Stimulated activated CD8-positive, alpha-beta memory T cell treated with anti-CD3 and anti-CD28 coated beads, Interleukin-12 subunit alpha, Interleukin-12 subunit beta, amount 100 ng/mL, for 4 hours (primary cell): Measurements from ENCODE around the gene TMEM117.

Experiments
- DNase-seq: peaks from one replicate; pipeline ENCODE4 v3.0.0-alpha.2; 2020; ENCODE audit warnings: low read depth

Gene TMEM117

DNA sequence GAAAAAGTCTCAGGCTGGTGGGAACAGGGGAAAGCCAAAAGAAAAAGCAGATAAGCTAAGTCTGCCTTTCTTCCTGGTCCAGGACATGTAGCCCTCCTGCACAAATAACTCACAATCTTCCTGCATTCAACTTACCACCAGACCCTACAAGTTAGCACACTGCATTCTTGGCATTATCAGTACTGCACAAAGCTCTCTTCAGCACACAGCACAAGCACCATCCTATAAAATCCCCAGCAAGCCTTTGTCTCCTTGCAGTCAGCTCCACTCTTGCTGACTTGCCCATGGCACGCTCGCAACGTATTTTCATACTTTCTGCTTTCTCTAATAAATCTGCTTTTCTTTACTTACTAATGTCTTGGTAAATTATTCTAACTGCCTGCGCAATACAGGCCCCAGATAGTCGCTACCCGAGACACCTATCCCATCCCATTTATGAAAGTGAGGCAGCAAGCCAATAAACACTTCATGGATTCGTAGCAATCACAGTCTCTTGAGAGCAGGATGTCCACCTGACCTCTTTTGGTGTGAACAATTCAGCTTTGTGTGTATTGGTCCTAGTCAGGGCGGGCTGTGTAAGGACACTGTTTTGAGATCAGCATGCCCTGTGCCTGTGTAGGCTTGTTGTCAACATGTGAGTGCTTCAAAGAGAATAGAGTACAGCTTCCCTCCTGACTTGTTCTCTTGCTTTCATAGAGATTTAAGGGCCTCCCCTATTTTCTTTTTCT lies 49.0 kb downstream of the TMEM117 start:
- no peak for DNase-seq

- no peak for DNase-seq
Measured at GRCh38 chr12:43887397-43887796, 51.5 kb downstream of the TMEM117 start.

DNA sequence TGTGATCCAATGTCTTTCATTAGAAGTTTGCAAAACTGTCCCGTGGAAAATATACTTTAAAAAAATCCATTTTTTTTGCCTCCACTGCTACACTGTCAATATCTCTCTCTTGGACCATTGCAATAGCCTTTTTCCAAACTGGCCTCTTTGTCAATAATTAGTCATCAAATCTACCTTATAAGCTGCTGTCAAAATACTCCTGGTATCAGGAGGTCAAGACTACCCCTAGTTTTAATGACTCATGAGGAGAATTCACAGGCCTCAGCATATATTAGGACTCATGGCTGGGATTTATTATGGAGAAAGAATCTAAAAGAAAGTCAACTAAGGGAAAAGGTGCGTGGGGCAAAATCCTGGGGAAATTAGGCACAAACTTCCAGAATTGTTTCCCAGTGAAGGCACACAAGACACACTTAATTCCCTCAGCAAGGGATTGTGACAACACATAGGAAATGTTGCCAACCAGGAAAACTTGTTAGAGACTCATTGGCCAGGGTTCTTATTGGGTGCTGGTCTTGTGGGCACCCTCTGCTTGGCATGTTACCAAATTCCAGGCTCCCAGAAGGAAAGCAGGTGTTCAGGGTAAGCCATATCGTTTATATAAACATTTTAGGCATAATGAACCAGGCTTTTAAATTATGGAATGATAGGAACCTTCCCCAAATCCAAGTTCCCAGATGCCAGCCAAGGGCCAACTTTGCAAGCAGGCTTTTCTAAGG lies 56.1 kb downstream of the TMEM117 start:
- no peak for DNase-seq

- DNase-seq = no peak
Measured at GRCh38 chr12:43893670-43894069, 57.8 kb downstream of the TMEM117 start.

- DNase-seq = no peak
Measured at GRCh38 chr12:43895580-43896206, 59.8 kb downstream of the TMEM117 start.

GRCh38 chr12:43896496-43896895 lies 60.6 kb downstream of the TMEM117 start:
- DNase-seq = no peak

DNA sequence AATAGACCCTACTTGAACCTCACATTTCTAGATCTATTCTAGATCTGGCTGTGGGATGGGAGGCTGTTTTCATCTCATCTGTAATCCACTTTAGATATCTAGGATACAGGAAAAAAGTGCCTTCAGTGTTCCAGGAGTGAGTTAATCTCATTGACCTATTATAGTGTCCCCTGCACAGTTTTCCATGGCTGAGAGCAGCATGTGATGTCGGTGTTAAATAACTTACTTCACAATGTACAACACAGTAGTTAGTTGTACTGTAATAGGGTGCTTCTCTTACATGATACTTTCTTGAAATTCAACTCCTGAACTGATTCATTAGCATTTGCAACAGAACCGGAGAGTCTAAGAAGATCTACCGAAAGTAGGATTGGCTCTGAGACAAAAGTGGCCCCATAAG lies 62.6 kb downstream of the TMEM117 start:
- DNase-seq = no peak

GRCh38 chr12:43899574-43899973 lies 63.7 kb downstream of the TMEM117 start:
- DNase-seq = no peak

DNA sequence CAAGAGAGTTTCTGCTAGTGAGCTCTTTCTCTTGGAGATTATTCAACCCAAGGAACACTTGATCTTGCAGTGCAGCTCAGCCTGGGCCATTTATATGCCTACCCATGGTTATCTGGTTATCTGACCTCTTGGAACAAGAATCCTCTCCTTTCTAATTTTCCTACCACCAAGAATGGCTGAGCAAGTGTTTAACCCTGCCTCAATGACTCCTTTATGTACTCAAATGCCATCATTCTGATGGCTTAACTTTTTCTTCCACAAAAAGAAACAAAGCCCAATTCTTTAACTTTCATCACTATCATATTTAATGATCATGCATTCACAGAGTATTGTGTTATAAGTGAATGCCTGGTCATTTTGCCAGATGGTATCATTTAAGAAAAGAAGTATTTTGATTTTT lies 67.8 kb downstream of the TMEM117 start:
- DNase-seq = no peak

- DNase-seq = no peak
Measured at GRCh38 chr12:43912859-43913258, 77.0 kb downstream of the TMEM117 start.

GRCh38 chr12:43914391-43914790 lies 78.5 kb downstream of the TMEM117 start:
- no peak for DNase-seq

DNA sequence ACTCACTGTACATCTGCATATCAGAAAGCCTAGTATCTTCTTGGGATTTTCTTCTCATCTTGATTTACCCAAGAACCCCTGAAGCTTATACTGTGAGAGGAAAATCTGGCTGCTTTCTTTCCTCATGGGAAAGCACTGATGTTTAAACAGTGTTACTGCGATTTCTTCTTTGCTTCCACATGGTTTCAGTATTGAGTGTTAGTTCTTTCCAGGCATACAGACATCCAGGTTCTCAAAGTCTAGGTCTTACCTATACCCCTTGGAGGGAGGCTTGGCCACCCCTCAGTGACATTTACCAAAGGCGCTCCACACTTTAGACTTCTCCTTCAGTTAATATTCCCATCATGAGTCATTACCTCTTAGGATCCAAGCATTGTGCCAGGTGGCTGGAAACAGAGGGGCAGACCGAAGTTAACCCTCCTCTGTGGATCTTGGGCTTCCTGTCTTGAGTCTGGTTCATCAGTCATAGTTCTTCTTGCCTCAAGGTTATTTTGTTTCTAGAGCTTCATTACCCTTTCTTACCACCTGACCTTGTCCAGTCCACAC lies 79.1 kb downstream of the TMEM117 start:
- no peak for DNase-seq

DNA sequence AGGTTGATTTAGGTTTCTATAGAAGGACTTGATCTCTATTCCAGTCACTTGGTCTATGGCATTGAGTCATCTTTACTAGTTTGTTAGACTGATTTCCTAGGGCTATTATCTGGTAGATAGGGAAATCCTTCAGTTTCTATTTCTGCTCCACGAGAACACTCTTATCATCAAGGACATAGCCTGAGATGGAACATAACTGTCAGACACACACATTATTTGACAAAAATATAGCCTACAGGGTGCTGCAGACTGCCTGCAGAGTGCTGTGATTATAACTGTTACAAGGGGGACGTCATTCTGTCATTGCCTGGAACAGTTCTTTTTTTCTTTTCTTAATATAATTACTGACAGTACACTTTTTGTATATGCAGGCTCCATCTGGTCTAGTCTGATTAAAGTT lies 82.0 kb downstream of the TMEM117 start:
- DNase-seq = no peak

DNA sequence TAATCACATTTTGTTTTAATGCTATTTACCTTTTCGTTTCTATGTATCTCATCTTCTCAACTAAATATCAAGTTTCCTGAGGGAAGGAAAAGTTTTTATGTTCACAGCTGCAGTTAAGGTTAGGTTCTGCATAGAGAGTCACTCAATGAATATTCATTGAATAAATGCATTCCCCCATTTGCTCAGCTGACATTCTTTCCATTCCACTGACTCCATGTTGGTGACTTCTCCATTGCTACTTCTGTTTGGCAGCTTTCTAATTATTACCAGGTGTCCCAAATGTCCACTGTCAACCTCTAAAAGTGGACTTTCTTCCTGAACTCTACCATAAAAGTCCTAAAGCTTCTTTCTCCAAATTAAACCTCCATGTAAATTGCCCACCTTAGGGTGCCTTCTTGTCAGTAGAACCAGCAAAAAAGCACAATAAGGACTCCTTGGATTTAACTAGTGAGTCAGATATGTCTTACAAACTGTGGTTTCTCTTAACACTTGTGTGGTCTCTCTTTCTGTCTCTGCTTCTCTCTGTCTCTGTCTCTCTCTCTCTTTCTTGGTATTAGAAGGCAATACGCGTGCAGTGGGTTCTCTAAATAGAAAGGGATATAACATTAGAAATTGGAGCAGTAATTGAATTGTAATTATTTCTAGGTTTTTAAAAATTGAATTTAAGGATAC lies 85.9 kb downstream of the TMEM117 start:
- no peak for DNase-seq

GRCh38 chr12:43930032-43930431 lies 94.2 kb downstream of the TMEM117 start:
- no peak for DNase-seq

DNA sequence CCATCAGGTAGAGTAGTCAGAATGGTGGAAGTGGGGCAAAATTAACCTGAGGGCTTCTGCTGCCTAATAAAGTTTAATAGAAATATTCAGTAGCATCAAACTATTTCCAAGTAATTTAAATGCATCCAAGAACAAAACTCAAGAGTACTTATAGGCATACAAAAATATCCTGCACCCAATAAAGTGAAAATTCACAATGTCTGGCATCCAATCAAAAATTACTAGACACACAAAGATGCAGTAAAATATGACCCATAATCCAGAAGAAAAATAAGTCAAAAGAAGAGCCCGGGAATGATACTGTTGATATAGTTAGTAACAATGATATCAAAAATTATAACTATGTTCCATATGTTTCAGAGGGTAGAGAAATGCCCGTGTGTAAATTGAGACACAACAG lies 95.3 kb downstream of the TMEM117 start:
- DNase-seq = no peak

GRCh38 chr12:43935581-43935980 lies 99.7 kb downstream of the TMEM117 start:
- no peak for DNase-seq

DNA sequence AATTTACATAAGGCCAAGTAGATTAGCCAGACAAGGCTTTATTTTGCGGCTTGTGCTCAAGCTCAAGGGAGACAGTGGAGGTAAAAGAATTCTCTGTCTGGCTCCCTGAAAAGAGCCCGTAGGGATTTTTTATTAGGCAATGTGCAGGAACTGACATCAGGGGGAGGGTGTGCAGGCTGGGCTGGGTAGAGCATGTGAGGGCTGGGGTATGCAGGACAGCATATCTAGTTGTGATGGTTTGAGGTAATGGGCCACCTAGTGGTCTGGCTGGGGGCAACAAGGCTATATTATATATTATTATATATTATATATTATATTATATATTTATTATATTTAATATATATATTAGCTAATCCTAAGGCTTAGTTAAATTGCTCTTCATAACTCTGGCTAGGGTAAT lies 102.1 kb downstream of the TMEM117 start:
- no peak for DNase-seq

GRCh38 chr12:43942379-43942778 lies 106.5 kb downstream of the TMEM117 start:
- no peak for DNase-seq

DNA sequence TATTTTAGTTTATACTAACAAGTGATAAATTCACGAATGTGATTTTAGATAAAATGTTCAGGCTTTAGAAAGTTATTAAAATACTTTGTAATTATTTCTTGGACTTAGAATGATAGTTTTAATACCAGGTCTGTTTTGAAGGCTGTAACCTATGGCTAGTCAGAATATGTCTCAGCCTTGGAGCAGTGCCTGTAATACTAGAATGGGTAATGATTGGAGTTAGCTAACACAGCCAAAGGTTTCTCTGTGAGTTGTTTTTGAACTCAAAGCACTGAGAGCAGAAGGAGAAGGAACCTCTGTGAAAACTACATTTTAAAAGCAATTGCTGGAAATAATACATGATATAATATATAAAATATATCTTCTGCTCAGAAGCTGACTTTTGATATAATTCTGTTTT lies 110.1 kb downstream of the TMEM117 start:
- no peak for DNase-seq

- no peak for DNase-seq
Measured at GRCh38 chr12:43951286-43951685, 115.4 kb downstream of the TMEM117 start.

- DNase-seq = no peak
Measured at GRCh38 chr12:43957732-43958372, 122.0 kb downstream of the TMEM117 start.
